Endodermal cell (in vitro differentiated cells): ENCODE results near the gene TFF1. TPM values are rescaled to one million over a fixed set of nuclear protein-coding genes. Genes with fewer than 3 reads are reported as not detected.
"Not testable (repeated sequence)": the region's sequence is repeated elsewhere in the genome, so short reads cannot be mapped to it uniquely, and the experiment has no call there.

Source experiments
- DNase-seq: peaks from one replicate; pipeline ENCODE4 v3.0.0-alpha.2; 2017
- H3K27ac ChIP-seq: 2 replicates; pipeline ENCODE4 v1.5.1; 2013; ENCODE audit warnings: mild to moderate bottlenecking, low read depth, low read length, moderate library complexity
- H3K27me3 ChIP-seq: 2 replicates; pipeline ENCODE4 v1.6.1; 2013; ENCODE audit warnings: mild to moderate bottlenecking, low read length, moderate library complexity; ENCODE audit not compliant: insufficient read depth, control insufficient read depth, poor library complexity, severe bottlenecking
- H3K36me3 ChIP-seq: 2 replicates; pipeline ENCODE4 v1.7.0; 2013; ENCODE audit warnings: mild to moderate bottlenecking, low read length, moderate library complexity; ENCODE audit not compliant: control insufficient read depth, insufficient read depth
- H3K4me1 ChIP-seq: one replicate; pipeline ENCODE4 v1.7.0; 2013; ENCODE audit warnings: low read length; ENCODE audit not compliant: control insufficient read depth, insufficient read depth
- H3K4me3 ChIP-seq: 2 replicates; pipeline ENCODE4 v1.5.1; 2013; ENCODE audit warnings: mild to moderate bottlenecking, low read length, moderate library complexity
- H3K9ac ChIP-seq: 2 replicates; pipeline ENCODE4 v1.6.1; 2013; ENCODE audit warnings: mild to moderate bottlenecking, low read length, moderate library complexity; ENCODE audit not compliant: poor library complexity, severe bottlenecking; ENCODE audit errors: extremely low read depth
- H3K9me3 ChIP-seq: 2 replicates; pipeline ENCODE4 v1.6.1; 2013; ENCODE audit warnings: mild to moderate bottlenecking, low read length, moderate library complexity; ENCODE audit not compliant: control insufficient read depth
- H3K27ac Mint-ChIP-seq: 2 replicates; pipeline ENCODE4 v1.8.0; 2020; ENCODE audit warnings: mixed read lengths
- H3K27me3 Mint-ChIP-seq: 2 replicates; pipeline ENCODE4 v1.8.0; 2021; ENCODE audit warnings: mild to moderate bottlenecking, mixed read lengths; ENCODE audit not compliant: insufficient read depth
- H3K36me3 Mint-ChIP-seq: 2 replicates; pipeline ENCODE4 v1.8.0; 2020; ENCODE audit warnings: low read depth, mixed read lengths
- H3K4me1 Mint-ChIP-seq: 2 replicates; pipeline ENCODE4 v1.8.0; 2020; ENCODE audit warnings: mixed read lengths
- H3K4me3 Mint-ChIP-seq: 2 replicates; pipeline ENCODE4 v1.8.0; 2020; ENCODE audit warnings: mild to moderate bottlenecking, moderate library complexity, mixed read lengths
- H3K9me3 Mint-ChIP-seq: 2 replicates; pipeline ENCODE4 v1.8.0; 2020; ENCODE audit warnings: mild to moderate bottlenecking, mixed read lengths
- WGBS, 2 experiments: methylation state at CpG; one replicate each; pipeline versions ENCODE4 v1.1.5 to v1.1.7; 2013; ENCODE audit warnings: missing lambda C conversion rate in 2 of 2, mixed read lengths in 1 of 2; ENCODE audit not compliant: insufficient coverage in 1 of 2, insufficient read length in 1 of 2; 5-methylcytosine and 5-hydroxymethylcytosine counted together
- total RNA-seq, 2 donors: library from RNA; stranded (reverse); fragmentation: NEBNext Ultra II Directional in 1 of 2; extraction: Animal tissue kit (Norgen Biotek cat#: 25700) in 1 of 2; gene quantifications; 2 replicates in 1 of 2; 3 replicates in 1 of 2; pipeline ENCODE4 v1.2.1, GENCODE V29; 2021
- TF ChIP-seq, protein P1 (sequence below): fragments of 200-600 bp; sonication (generic); conservative IDR thresholded peaks from 2 replicates; pipeline ENCODE4 v1.5.0; 2021; ENCODE audit warnings: antibody characterized with exemption, mild to moderate bottlenecking

Gene TFF1
- total RNA-seq, 2 donors from 2014 or later = 1.6 to 3.7 TPM

DNA sequence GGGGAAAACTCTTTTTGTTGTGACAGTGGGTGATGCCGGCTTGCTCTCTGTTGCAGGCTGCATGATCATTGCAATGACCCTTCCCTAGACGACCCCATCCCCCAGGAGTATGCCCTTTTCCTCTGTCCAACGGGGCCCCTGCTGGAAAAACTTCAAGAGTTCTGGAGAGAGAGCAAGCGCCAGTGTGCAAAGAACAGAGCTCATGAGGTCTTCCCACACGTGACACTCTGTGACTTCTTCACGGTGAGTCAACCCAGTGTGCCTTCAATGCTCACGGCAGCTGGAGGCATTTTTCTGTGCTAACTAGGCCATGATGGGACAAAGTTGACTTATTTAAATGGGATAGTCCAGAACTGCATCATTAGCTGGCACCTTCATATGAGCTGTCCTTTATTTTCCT is 43.0 kb upstream of the TFF1 start:
- DNase-seq = no peak
- Histone ChIP-seq H3K36me3 (no peaks in the 10 kb centered on the region), H3K27me3 (no peaks in the 10 kb centered on the region), H3K4me1 (no peaks in the 10 kb centered on the region), H3K9ac (no peak overlapping the region), H3K4me3 (no peak overlapping the region), H3K27ac (no peak overlapping the region), H3K9me3 (no peaks in the 10 kb centered on the region)
- Mint-ChIP-seq H3K4me3 (no peak overlapping the region), H3K27me3 (no peaks in the 10 kb centered on the region), H3K9me3 (no peaks in the 10 kb centered on the region), H3K36me3 (no peaks in the 10 kb centered on the region), H3K4me1 (no peaks in the 10 kb centered on the region), H3K27ac (no peak overlapping the region)
- TF ChIP-seq, protein P1, sequence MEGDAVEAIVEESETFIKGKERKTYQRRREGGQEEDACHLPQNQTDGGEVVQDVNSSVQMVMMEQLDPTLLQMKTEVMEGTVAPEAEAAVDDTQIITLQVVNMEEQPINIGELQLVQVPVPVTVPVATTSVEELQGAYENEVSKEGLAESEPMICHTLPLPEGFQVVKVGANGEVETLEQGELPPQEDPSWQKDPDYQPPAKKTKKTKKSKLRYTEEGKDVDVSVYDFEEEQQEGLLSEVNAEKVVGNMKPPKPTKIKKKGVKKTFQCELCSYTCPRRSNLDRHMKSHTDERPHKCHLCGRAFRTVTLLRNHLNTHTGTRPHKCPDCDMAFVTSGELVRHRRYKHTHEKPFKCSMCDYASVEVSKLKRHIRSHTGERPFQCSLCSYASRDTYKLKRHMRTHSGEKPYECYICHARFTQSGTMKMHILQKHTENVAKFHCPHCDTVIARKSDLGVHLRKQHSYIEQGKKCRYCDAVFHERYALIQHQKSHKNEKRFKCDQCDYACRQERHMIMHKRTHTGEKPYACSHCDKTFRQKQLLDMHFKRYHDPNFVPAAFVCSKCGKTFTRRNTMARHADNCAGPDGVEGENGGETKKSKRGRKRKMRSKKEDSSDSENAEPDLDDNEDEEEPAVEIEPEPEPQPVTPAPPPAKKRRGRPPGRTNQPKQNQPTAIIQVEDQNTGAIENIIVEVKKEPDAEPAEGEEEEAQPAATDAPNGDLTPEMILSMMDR = no peak
- WGBS, 2 experiments = 85 to 88% methylated on average over 5 to 7 of the region's 7 CpGs

GRCh38 chr21:42408718-42409117 is 42.4 kb upstream of the TFF1 start:
- not testable (repeated sequence) for H3K4me1 Mint-ChIP-seq, H3K4me3 Mint-ChIP-seq, H3K27me3 ChIP-seq, H3K4me1 ChIP-seq, DNase-seq, H3K27ac Mint-ChIP-seq, H3K9me3 ChIP-seq, H3K36me3 ChIP-seq, H3K27me3 Mint-ChIP-seq, H3K9ac ChIP-seq, H3K36me3 Mint-ChIP-seq, H3K9me3 Mint-ChIP-seq, H3K27ac ChIP-seq, H3K4me3 ChIP-seq
- WGBS, 2 experiments = 85 to 91% methylated on average over 2 to 4 of the region's 5 CpGs

DNA sequence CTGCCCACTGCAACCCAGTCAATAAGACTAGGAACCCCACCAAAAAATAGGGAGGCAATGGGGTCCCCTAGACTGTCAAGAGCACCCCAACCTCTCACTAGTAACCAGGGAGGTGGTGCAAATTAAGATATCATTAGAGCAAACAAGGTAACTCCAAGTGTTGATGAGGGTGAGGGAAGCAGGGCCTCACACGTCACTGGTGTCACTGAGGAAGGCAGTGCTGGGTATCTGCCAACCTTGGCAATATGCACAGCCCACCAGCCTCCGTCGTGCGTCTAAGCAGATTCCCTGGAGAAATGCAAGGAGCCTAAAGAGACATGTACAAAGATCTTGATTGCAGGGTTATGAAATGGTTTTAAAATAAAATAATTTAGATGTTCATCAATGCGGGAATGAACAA is 41.1 kb upstream of the TFF1 start:
- H3K27ac Mint-ChIP-seq = no peak overlapping the region
- TF ChIP-seq, protein P1 = no peak
- no peak for DNase-seq
- H3K9ac ChIP-seq = no peak overlapping the region
- H3K4me1 ChIP-seq = no peaks in the 10 kb centered on the region
- no peaks in the 10 kb centered on the region for H3K36me3 ChIP-seq
- H3K4me3 Mint-ChIP-seq = no peak overlapping the region
- no peak overlapping the region for H3K4me3 ChIP-seq
- H3K27ac ChIP-seq = no peak overlapping the region
- no peaks in the 10 kb centered on the region for H3K4me1 Mint-ChIP-seq
- H3K27me3 ChIP-seq = no peaks in the 10 kb centered on the region
- H3K27me3 Mint-ChIP-seq = no peaks in the 10 kb centered on the region
- no peaks in the 10 kb centered on the region for H3K9me3 ChIP-seq
- WGBS, 2 experiments = 90 to 100% methylated on average over 3 to 5 of the region's 5 CpGs
- H3K9me3 Mint-ChIP-seq = no peaks in the 10 kb centered on the region
- no peaks in the 10 kb centered on the region for H3K36me3 Mint-ChIP-seq

GRCh38 chr21:42406866-42407265 is 40.5 kb upstream of the TFF1 start:
- Histone ChIP-seq H3K9ac (no peak overlapping the region), H3K36me3 (no peaks in the 10 kb centered on the region), H3K4me3 (no peak overlapping the region), H3K27me3 (no peaks in the 10 kb centered on the region), H3K9me3 (peaks cover 3% of the 10 kb centered on the region), H3K4me1 (no peaks in the 10 kb centered on the region), H3K27ac (no peak overlapping the region)
- Mint-ChIP-seq H3K27ac (no peak overlapping the region), H3K4me1 (no peaks in the 10 kb centered on the region), H3K27me3 (no peaks in the 10 kb centered on the region), H3K9me3 (no peaks in the 10 kb centered on the region), H3K36me3 (no peaks in the 10 kb centered on the region), H3K4me3 (no peak overlapping the region)
- DNase-seq = no peak
- WGBS, 2 experiments = 89 to 91% methylated on average over 7 of the region's 7 CpGs
- TF ChIP-seq, protein P1 = no peak
